Chondrocyte (in vitro differentiated cells): Measurements from ENCODE around the gene CFL2. TPM values are rescaled to one million over a fixed set of nuclear protein-coding genes. Genes with fewer than 3 reads are reported as not detected.

Experiments
- DNase-seq: peaks from one replicate; pipeline ENCODE4 v3.0.0; 2021; ENCODE audit warnings: mixed read lengths, low spot score
- H3K27ac Mint-ChIP-seq: one replicate; pipeline ENCODE4 v1.8.0; 2021; ENCODE audit warnings: mild to moderate bottlenecking, moderate library complexity, mixed read lengths; ENCODE audit not compliant: unreplicated experiment
- H3K27me3 Mint-ChIP-seq: 2 replicates; pipeline ENCODE4 v1.8.0; 2021; ENCODE audit warnings: low read depth, mixed read lengths
- H3K36me3 Mint-ChIP-seq: 2 replicates; pipeline ENCODE4 v1.8.0; 2021; ENCODE audit warnings: low read depth, mixed read lengths
- H3K4me1 Mint-ChIP-seq: 2 replicates; pipeline ENCODE4 v1.8.0; 2021; ENCODE audit warnings: low read depth, mild to moderate bottlenecking, mixed read lengths
- H3K4me3 Mint-ChIP-seq: one replicate; pipeline ENCODE4 v1.8.0; 2021; ENCODE audit warnings: mild to moderate bottlenecking, moderate library complexity, mixed read lengths; ENCODE audit not compliant: unreplicated experiment
- H3K9me3 Mint-ChIP-seq: 2 replicates; pipeline ENCODE4 v1.8.0; 2021; ENCODE audit warnings: low read depth, mixed read lengths
- CTCF ChIP-seq: fragments of 200-600 bp; sonication (generic); IDR thresholded peaks from 2 replicates; pipeline ENCODE4 v1.5.0; 2021; ENCODE audit warnings: antibody characterized with exemption, mild to moderate bottlenecking, moderate library complexity
- total RNA-seq: library from RNA; stranded (reverse); gene quantifications from 3 replicates; pipeline ENCODE4 v1.2.1, GENCODE V29; 2021

CFL2 gene
- total RNA-seq, 1 donor from 2014 or later: 84.5 TPM

GRCh38 chr14:34671716-34672115, 42.7 kb downstream of the CFL2 start:
- Mint-ChIP-seq H3K9me3 (no peaks in the 10 kb centered on the region), H3K4me1 (no peaks in the 10 kb centered on the region), H3K27ac (no peak overlapping the region), H3K36me3 (no peaks in the 10 kb centered on the region), H3K27me3 (no peaks in the 10 kb centered on the region), H3K4me3 (no peak overlapping the region)
- no peak for TF ChIP-seq CTCF
- DNase-seq: no peak

GRCh38 chr14:34668111-34668510, 46.3 kb downstream of the CFL2 start:
- H3K9me3 Mint-ChIP-seq: no peaks in the 10 kb centered on the region
- DNase-seq: no peak
- H3K27ac Mint-ChIP-seq: no peak overlapping the region
- H3K4me3 Mint-ChIP-seq: no peak overlapping the region
- peaks cover 13% of the 10 kb centered on the region for H3K4me1 Mint-ChIP-seq
- no peak for TF ChIP-seq CTCF
- H3K36me3 Mint-ChIP-seq: no peaks in the 10 kb centered on the region
- H3K27me3 Mint-ChIP-seq: no peaks in the 10 kb centered on the region

DNA sequence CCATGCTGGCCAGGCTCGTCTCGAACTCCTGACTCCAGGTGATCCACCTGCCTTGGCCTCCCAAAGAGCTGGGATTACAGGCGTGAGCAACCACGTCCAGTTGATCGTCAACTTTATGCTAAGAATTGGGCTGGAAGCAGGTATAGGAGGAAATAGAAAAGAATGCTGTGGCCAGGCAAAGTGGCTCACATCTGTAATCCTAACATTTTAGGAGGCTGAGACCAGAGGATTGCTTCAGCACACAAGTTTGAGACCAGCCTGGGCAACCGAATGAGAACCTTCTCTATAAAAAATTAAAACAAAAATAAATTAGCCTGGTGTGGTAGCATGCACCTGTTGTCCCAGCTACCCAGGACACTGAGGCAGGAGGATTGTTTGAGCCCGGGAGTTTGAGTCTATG, 47.4 kb downstream of the CFL2 start:
- H3K4me3 Mint-ChIP-seq: no peak overlapping the region
- H3K27ac Mint-ChIP-seq: no peak overlapping the region

DNA sequence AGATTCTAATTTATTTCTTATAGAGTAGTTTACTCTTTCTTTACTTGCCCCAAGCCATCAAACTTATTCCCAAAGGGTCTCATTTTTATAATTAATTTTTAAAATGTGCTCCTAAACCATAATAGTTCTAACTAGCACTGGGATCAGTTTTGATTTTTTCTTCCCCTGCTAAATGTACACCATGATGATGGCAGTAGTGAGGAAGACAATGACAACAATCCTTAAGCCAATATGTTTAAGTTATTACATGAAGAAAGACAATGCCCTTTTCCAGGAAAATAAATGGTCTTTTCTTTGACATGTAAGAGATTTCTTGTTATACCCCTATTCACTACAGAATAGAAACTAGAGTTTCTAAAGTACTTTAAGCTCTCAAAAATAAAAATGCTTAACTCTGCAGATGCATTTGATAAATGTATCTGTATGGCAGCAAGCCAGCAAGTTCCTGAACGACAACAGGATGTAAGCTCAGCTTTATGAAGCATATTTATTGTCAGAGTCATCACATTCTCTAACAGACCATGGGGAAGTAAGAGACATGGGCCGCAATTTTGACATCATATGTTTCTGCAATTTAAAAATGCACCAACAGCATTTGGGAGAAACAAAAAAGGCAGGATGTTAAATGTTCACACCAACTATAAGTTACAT, 48.5 kb downstream of the CFL2 start:
- DNase-seq: no peak
- no peaks in the 10 kb centered on the region for H3K36me3 Mint-ChIP-seq
- peaks cover 13% of the 10 kb centered on the region for H3K4me1 Mint-ChIP-seq
- no peak for TF ChIP-seq CTCF
- H3K27me3 Mint-ChIP-seq: no peaks in the 10 kb centered on the region
- H3K4me3 Mint-ChIP-seq: no peak overlapping the region
- H3K9me3 Mint-ChIP-seq: peaks cover 2% of the 10 kb centered on the region
- H3K27ac Mint-ChIP-seq: peak overlapping the region; percentile 85

More for the DNA sequence above, 47.4 kb downstream of the CFL2 start:
- Mint-ChIP-seq H3K9me3 (no peaks in the 10 kb centered on the region), H3K4me1 (peaks cover 13% of the 10 kb centered on the region), H3K27me3 (no peaks in the 10 kb centered on the region), H3K36me3 (no peaks in the 10 kb centered on the region)
- no peak for TF ChIP-seq CTCF
- no peak for DNase-seq

DNA sequence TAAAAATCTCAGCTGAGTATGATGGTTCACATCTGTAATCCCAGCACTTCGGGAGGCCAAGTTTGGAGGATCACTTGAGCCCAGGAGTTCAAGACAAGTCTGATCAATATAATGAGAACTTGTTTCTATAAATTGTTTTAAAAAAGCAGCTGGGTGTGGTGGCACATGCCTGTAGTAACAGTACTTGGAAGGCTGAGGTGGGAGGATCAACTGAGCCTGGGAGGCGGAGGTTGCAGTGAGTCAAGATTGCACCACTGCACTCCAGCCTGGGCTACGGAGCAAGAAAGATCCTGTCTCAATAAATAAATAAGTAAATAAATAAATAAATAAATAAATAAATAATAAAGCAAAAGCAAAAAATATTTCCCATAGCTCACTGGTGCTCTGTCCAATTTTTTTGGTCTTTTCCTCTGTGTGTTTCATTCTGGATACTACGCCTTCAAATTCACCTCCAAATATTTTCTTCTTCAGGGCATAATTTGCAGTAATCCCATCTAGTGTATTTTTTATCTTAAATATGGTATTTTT, 51.8 kb downstream of the CFL2 start:
- H3K4me1 Mint-ChIP-seq: peaks cover 20% of the 10 kb centered on the region
- no peak overlapping the region for H3K27ac Mint-ChIP-seq
- no peaks in the 10 kb centered on the region for H3K27me3 Mint-ChIP-seq
- DNase-seq: no peak
- H3K9me3 Mint-ChIP-seq: peaks cover 7% of the 10 kb centered on the region
- no peaks in the 10 kb centered on the region for H3K36me3 Mint-ChIP-seq
- H3K4me3 Mint-ChIP-seq: no peak overlapping the region
- TF ChIP-seq CTCF: no peak
